Measurements from ENCODE around the gene DHX32. TPM values are rescaled to one million over a fixed set of nuclear protein-coding genes. Genes with fewer than 3 reads are reported as not detected.

DHX32 gene
- polyA plus RNA-seq, 1 donor from 2014 or later = 6.8 TPM

- no peaks in the 10 kb centered on the region for H3K27me3 Mint-ChIP-seq
- no peaks in the 10 kb centered on the region for H3K9me3 Mint-ChIP-seq
- no peak overlapping the region for H3K27ac Mint-ChIP-seq
- peaks cover 9% of the 10 kb centered on the region for H3K36me3 Mint-ChIP-seq
- peaks cover 0 to 2% (median 0%) of the 10 kb centered on the region in 3 donors for H3K4me1 Mint-ChIP-seq
- H3K4me3 Mint-ChIP-seq = no peak overlapping the region
Observed at GRCh38 chr10:125844751-125845221, 36.3 kb downstream of the DHX32 start.

- peaks cover 9% of the 10 kb centered on the region for H3K36me3 Mint-ChIP-seq
- peak overlapping the region in 1 of 3 donors; percentile 34 for H3K27ac Mint-ChIP-seq
- no peak overlapping the region for H3K4me3 Mint-ChIP-seq
- peaks cover 0 to 2% (median 0%) of the 10 kb centered on the region in 3 donors for H3K4me1 Mint-ChIP-seq
- no peaks in the 10 kb centered on the region for H3K9me3 Mint-ChIP-seq
- H3K27me3 Mint-ChIP-seq = no peaks in the 10 kb centered on the region
Observed at GRCh38 chr10:125843603-125844329, 37.3 kb downstream of the DHX32 start.

- H3K4me3 Mint-ChIP-seq = no peak overlapping the region
- H3K36me3 Mint-ChIP-seq = peaks cover 7% of the 10 kb centered on the region
- H3K4me1 Mint-ChIP-seq = no peaks in the 10 kb centered on the region
- H3K9me3 Mint-ChIP-seq = no peaks in the 10 kb centered on the region
- no peak overlapping the region for H3K27ac Mint-ChIP-seq
- H3K27me3 Mint-ChIP-seq = no peaks in the 10 kb centered on the region
Observed at GRCh38 chr10:125840955-125841354, 40.1 kb downstream of the DHX32 start.

- Mint-ChIP-seq H3K4me1 (no peaks in the 10 kb centered on the region), H3K36me3 (peaks cover 3% of the 10 kb centered on the region), H3K27me3 (no peaks in the 10 kb centered on the region), H3K27ac (no peak overlapping the region), H3K4me3 (no peak overlapping the region), H3K9me3 (no peaks in the 10 kb centered on the region)
Observed at GRCh38 chr10:125840406-125840805, 40.7 kb downstream of the DHX32 start.

- Mint-ChIP-seq H3K9me3 (no peaks in the 10 kb centered on the region), H3K36me3 (peaks cover 3% of the 10 kb centered on the region), H3K4me3 (no peak overlapping the region), H3K27ac (no peak overlapping the region), H3K4me1 (no peaks in the 10 kb centered on the region), H3K27me3 (no peaks in the 10 kb centered on the region)
Observed at GRCh38 chr10:125838802-125839575, 42.1 kb downstream of the DHX32 start.

GRCh38 chr10:125836746-125837145, 44.3 kb downstream of the DHX32 start:
- no peaks in the 10 kb centered on the region for H3K9me3 Mint-ChIP-seq
- H3K4me3 Mint-ChIP-seq = no peak overlapping the region
- peaks cover 3% of the 10 kb centered on the region for H3K36me3 Mint-ChIP-seq
- H3K27me3 Mint-ChIP-seq = no peaks in the 10 kb centered on the region
- H3K4me1 Mint-ChIP-seq = no peaks in the 10 kb centered on the region
- no peak overlapping the region for H3K27ac Mint-ChIP-seq

- H3K4me3 Mint-ChIP-seq = no peak overlapping the region
- no peaks in the 10 kb centered on the region for H3K9me3 Mint-ChIP-seq
- no peaks in the 10 kb centered on the region for H3K36me3 Mint-ChIP-seq
- peaks cover 5 to 13% (median 8%) of the 10 kb centered on the region in 3 donors for H3K4me1 Mint-ChIP-seq
- no peak overlapping the region for H3K27ac Mint-ChIP-seq
- no peaks in the 10 kb centered on the region for H3K27me3 Mint-ChIP-seq
Observed at GRCh38 chr10:125828311-125828710, 52.8 kb downstream of the DHX32 start.

- peak overlapping the region in 2 of 4 donors; percentile 49 to 60 for H3K4me3 Mint-ChIP-seq
- H3K27me3 Mint-ChIP-seq = no peaks in the 10 kb centered on the region
- H3K9me3 Mint-ChIP-seq = no peaks in the 10 kb centered on the region
- H3K27ac Mint-ChIP-seq = no peak overlapping the region
- peaks cover 5 to 13% (median 8%) of the 10 kb centered on the region in 3 donors for H3K4me1 Mint-ChIP-seq
- H3K36me3 Mint-ChIP-seq = no peaks in the 10 kb centered on the region
Observed at GRCh38 chr10:125827133-125827532, 54.0 kb downstream of the DHX32 start.

- H3K4me3 Mint-ChIP-seq = no peak overlapping the region
- H3K9me3 Mint-ChIP-seq = no peaks in the 10 kb centered on the region
- no peaks in the 10 kb centered on the region for H3K36me3 Mint-ChIP-seq
- no peaks in the 10 kb centered on the region for H3K27me3 Mint-ChIP-seq
- peaks cover 17 to 24% (median 19%) of the 10 kb centered on the region in 3 donors for H3K4me1 Mint-ChIP-seq
- no peak overlapping the region for H3K27ac Mint-ChIP-seq
Observed at GRCh38 chr10:125824736-125825135, 56.4 kb downstream of the DHX32 start.

GRCh38 chr10:125823663-125824251, 57.3 kb downstream of the DHX32 start:
- Mint-ChIP-seq H3K27ac (no peak overlapping the region), H3K4me3 (no peak overlapping the region), H3K27me3 (no peaks in the 10 kb centered on the region), H3K9me3 (no peaks in the 10 kb centered on the region), H3K36me3 (no peaks in the 10 kb centered on the region), H3K4me1 (peaks cover 17 to 24% (median 19%) of the 10 kb centered on the region in 3 donors)

GRCh38 chr10:125822878-125823662, 58.0 kb downstream of the DHX32 start, which contains the start of the genes BCCIP and UROS:
Gene BCCIP, plus strand, starts transcription at chr10:125823546. Its CDS starts 12 bp downstream, at chr10:125823558.
Gene UROS, minus strand, starts transcription at chr10:125823258. Its CDS starts 6,759 bp downstream, at chr10:125816499.
- H3K4me3 Mint-ChIP-seq = peak within 1 kb of the TSS in 3 of 4 donors; percentile 79 to 85 (median 84)

GRCh38 chr10:125820701-125821100, 60.4 kb downstream of the DHX32 start:
- Mint-ChIP-seq H3K9me3 (no peaks in the 10 kb centered on the region), H3K27ac (peak overlapping the region in 1 of 3 donors; percentile 72), H3K36me3 (no peaks in the 10 kb centered on the region), H3K4me1 (peaks cover 11 to 18% (median 12%) of the 10 kb centered on the region in 3 donors), H3K27me3 (no peaks in the 10 kb centered on the region), H3K4me3 (peak overlapping the region in 3 of 4 donors; percentile 23 to 84 (median 24))

More at GRCh38 chr10:125822878-125823662, 58.0 kb downstream of the DHX32 start, which contains the start of the genes BCCIP and UROS:
- Mint-ChIP-seq H3K27me3 (no peaks in the 10 kb centered on the region), H3K4me1 (peaks cover 17 to 24% (median 17%) of the 10 kb centered on the region in 3 donors), H3K36me3 (no peaks in the 10 kb centered on the region), H3K9me3 (no peaks in the 10 kb centered on the region), H3K27ac (peak within 1 kb of the TSS; percentile 72 to 86 (median 73))

- peaks cover 8% of the 10 kb centered on the region for H3K36me3 Mint-ChIP-seq
- no peaks in the 10 kb centered on the region for H3K9me3 Mint-ChIP-seq
- no peak overlapping the region for H3K4me3 Mint-ChIP-seq
- no peaks in the 10 kb centered on the region for H3K27me3 Mint-ChIP-seq
- H3K4me1 Mint-ChIP-seq = peaks cover 11 to 14% (median 12%) of the 10 kb centered on the region in 3 donors
- H3K27ac Mint-ChIP-seq = no peak overlapping the region
Observed at GRCh38 chr10:125817337-125817946, 63.6 kb downstream of the DHX32 start.

- H3K4me3 Mint-ChIP-seq = no peak overlapping the region
- no peaks in the 10 kb centered on the region for H3K9me3 Mint-ChIP-seq
- no peaks in the 10 kb centered on the region for H3K27me3 Mint-ChIP-seq
- peaks cover 11% of the 10 kb centered on the region for H3K36me3 Mint-ChIP-seq
- H3K27ac Mint-ChIP-seq = no peak overlapping the region
- H3K4me1 Mint-ChIP-seq = peaks cover 6 to 10% (median 8%) of the 10 kb centered on the region in 3 donors
Observed at GRCh38 chr10:125816548-125816947, 64.5 kb downstream of the DHX32 start.
